NCI-H524 treated with DMSO at 0.1 percent for 48 hours (cell line): ENCODE data around the gene PYGB.
"Not testable (repeated sequence)": the region's sequence is repeated elsewhere in the genome, so short reads cannot be mapped to it uniquely, and the experiment has no call there.

ENCODE experiments used
- DNase-seq: peaks from one replicate; lab custom pipeline; 2025; lab: John Stamatoyannopoulos, UW

Gene PYGB

DNA sequence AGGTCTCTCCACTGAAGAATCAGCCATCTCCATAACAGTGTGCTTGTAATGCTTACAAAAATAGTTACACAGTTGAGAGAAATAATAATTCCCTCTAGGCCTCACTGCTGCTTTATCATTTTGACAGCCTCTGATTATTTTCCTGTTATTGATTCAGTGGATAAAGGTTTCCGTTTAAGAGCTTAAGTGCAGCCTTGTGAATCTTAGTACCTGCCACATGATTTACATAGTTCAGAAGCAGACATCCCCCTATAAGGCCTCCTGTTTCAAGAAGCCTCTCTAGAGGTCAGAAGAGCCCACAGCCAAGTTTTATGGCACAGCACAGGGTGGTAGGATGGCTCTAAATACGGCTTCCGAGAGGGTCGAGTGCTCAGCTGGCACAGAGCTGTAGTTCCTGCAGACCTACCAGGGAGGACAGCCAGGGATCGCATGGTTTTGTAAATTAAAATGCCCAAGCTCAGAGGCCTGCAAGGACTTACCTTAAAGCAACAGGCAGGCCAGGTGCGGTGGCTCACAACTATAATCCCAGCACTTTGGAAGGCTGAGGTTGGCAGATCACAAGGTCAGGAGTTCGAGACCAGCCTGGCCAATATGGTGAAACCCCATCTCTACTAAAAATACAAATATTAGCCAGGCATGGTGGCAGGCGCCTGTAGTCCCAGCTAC, 17.6 kb upstream of the PYGB start:
- no peak for DNase-seq

DNA sequence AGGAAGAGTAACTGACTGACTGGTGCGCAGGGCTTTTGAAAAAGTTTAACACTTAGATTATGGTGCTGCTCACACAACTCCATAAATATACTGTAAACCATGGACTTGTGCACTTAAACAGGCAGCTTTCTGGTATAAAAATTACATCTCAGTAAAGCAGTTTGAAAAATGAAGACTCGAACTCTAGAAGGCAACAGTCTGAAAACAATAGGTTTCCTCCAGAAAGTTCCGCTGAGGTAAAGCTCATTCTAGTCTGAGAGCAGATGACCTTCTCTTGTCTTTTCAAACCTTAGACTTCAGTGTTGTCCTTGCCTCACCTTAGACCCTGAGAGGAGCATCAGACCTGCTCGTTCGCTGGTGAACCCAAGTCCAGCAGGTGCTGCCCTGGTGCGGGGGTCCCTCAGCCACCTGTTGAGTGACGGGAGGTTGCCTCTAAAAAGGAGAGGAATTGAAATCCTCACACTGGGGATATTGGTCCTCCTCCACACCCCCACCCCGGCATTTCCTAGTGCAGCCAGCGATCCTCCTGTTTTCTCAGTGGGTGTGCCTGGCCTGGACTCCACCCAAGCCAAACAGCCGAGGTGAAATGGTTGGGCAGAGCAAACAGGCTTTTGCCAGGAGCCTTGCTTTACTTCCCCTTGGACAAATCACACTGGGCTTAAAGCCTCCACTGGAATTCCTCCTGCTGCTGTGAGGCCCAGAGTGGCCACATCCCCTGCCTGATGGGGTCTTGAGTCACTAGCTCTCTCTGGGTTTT, 14.7 kb upstream of the PYGB start:
- no peak for DNase-seq

DNA sequence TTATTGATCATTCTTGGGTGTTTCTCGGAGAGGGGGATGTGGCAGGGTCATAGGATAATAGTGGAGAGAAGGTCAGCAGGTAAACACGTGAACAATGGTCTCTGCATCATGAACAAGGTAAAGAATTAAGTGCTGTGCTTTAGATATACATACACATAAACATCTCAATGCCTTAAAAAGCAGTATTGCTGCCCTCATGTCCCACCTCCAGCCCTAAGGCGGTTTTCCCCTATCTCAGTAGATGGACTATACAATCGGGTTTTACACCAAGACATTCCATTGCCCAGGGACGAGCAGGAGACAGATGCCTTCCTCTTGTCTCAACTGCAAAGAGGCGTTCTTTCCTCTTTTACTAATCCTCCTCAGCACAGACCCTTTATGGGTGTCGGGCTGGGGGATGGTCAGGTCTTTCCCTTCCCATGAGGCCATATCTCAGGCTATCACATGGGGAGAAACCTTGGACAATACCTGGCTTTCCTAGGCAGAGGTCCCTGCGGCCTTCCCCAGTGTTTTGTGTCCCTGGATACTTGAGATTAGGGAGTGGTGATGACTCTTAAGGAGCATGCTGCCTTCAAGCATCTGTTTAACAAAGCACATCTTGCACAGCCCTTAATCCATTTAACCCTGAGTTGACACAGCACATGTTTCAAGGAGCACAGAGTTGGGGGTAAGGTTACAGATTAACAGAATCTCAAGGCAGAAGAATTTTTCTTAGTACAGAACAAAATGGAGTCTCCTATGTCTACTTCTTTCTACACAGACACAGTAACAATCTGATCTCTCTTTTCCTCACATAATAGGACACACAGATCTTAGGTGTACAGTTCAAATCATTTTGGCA, 13.7 kb upstream of the PYGB start:
- DNase-seq, result peak; percentile 60

DNA sequence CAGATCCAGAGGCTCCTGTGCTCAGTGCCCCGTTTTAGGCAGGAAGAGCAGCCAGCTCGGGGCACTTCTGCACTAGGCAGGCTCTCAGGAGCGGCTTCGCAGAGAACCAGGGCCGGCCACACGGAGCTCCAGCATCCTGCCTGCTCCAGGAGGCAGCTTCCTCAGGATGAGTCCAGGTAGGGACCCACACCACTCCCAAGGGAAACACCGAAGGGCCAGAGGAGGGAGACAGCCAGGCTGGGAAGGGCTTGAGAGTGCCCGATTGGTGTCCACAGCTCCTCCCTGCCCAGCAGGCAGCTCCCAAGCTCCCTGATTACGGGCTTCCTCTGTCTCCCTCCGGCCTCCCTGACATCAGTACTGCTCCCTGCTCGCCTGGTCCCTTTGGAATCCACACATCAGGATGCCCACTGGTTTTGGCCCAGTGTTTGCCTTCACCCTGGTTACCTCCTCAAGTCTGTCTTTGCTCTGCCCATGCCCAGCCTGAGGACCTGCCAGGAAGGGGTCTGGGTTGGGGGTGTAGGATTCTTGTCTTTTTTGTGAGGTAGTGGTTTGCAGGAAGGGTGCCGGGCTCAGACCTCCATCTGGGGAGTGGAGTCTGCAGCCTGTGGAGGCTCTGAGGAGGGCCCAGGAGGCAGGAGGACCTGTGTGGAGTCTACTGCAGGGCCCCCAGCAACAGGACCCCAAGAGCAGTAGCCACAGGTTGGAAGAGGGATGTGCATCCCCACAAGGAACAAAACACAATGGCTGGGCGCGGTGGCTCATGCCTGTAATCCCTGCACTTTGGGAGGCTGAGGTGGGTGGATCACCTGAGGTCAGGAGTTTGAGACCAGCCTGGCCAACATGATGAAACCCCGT, 11.2 kb upstream of the PYGB start:
- DNase-seq, result no peak

DNA sequence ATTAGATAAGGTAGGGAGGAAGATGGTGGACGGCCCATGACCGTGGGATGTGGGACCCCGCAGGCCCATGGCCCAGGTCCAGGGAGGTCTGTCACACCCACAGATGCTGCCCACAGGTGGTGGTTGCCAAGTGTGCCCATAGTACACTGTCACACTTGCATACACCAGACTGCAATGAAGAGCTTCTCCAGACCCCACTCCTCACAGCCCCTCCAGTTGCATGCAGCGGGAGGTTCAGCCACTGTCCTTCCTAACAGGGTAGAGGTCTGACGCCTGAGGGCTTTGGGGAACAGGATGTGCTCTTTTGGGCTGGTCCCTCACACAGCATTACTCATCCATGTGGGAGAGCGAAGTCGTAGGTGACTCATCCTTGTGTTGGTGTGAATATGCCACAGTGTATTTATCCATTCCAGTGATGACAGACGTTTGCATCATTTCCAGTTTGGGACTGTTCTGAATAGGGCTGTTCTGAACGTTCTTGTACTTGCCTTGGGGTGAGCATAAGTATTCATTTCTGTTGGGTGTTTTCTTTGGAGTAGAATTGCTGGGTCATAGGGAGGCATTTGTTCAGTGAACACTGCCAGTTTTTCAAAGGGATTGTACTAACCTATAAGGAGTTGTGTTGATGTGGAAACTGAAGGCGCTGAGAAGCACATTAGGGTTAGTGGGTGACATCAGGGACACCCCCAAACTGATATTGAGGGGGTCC, 10.1 kb upstream of the PYGB start:
- DNase-seq, result no peak

DNA sequence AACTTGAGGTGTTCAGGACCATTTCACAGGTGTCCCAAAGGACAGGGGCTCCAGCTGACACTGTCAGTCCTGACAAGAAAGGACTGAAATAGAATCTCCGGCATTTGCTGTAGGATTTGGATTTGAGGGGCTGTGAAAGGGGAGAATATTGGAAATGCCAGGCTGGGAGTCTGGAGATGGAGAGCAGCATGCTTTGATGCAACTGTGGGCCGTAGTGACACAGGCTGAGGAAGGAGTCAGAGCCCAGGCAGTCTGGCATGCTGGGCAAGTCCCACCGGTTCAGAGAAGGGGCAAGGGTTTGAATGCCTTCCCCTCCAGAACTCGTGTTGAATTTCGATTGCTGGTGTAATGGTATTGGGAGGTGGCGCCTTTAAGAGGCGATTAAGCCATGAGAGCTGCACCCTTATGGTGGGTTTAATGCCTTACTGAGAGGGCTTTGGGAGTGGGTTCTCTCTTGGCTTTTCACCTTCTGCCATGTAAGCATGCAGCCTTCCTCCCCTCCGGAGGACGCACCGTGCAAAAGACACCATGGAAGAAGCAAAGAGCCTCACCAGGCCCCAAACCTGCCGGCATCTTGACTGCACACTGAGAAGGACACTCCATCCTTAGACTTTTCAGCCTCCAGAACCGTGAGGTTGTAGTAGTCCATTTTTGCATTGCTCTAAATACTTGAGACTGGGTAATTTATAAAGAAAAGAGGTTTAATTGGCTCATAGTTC, 9.4 kb upstream of the PYGB start:
- peak; percentile 81 for DNase-seq

DNA sequence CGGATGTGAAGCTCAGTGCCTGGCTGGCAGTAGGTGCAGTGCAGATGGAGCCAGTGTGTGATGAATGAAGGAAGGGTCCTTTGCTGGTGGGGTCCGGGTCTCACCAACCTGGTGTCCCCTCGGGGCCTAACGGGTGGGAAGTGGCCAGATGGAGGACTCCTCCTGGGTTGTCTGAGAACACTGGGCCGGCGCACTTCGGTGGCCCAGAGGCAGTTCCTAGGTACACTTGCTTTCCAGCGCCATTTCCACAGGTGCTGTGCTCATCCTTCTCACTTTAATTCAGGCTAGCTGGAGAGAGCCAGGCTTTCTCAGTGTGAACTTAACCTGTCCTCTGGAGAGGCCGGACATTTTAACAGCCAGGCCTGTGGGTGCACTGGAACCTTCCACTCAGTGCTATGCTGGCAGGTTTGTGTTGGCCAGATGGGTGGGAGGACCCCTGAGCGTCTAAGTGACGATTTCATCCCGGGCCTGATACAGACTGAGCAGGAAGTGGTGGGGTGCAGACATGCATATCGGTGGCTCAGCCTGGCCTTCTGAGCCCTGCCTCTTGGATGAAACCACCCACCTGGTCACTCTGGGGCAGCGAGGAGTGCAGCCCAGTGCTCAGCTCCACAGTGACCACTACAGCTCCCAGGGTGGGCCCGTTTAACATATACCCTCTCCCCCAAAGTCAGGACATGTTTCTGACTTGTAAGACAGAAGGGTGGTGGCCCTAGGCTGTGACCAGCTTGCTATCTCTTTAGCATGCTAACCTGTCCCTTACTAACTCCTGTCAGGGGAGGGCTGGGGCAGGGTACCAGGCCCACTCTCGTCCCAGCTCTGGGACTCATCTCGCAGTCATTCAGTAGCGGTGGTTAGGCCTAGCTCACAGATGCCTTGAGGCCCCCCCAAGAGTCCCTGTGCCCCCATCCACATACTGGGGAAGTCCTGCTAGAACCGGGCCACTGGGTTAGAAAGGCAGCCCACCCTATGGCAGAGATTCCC, 8.2 kb upstream of the PYGB start:
- peak; percentile 14 for DNase-seq

DNA sequence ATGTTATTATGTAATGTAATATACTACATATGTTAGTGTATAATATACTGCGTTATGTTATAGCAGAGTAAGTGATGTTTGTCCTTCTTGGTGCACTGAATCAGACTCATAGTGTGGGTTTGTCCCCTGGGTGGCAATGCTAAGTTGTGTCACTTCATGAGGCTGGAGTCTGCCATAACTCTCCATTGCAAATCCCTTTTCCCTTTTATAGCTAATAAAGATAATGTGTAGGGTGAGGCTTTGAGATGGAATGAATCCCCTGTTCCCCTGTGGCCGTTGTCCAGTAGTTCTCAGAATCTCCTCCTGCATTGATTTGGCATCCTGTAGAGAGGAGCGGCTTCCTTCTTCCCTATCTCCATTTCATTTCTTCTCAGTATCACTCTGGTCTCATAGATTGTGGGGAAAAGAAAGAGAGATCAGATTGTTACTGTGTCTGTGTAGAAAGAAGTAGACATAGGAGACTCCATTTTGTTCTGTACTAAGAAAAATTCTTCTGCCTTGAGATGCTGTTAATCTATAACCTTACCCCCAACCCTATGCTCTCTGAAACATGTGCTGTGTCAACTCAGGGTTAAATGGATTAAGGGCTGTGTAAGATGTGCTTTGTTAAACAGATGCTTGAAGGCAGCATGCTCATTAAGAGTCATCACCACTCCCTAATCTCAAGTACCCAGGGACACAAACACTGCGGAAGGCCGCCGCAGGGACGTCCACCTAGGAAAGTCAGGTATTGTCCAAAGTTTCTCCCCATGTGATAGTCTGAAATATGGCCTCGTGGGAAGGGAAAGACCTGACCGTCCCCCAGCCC, 6.8 kb upstream of the PYGB start:
- peak; percentile 13 for DNase-seq

DNA sequence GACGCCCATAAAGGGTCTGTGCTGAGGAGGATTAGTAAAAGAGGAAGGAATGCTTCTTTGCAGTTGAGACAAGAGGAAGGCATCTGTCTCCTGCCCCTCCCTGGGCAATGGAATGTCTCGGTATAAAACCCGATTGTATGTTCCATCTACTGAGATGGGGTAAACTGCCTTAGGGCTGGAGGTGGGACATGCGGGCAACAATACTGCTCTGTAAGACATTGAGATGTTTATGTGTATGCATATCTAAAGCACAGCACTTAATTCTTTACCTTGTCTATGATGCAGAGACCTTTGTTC, 6.3 kb upstream of the PYGB start:
- not testable (repeated sequence) for DNase-seq

DNA sequence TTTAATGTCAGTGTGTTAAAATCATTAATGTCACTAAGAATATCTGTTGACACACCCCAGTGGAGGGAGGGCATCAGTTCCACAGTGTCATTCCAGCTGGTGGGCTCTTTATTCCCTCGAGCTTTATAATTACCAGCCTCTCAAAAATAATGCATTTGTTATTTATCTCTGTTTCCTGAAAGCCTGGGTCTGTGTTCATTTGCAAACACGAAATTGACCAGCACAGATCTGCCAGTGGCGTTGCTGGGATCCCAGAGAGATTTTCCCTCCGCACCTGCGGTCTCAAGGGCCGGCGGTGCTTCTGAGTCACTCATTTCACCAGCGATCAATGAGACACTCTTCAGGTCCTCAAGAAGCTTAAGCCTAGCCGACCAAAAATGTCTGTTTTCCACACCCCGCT, 5.7 kb upstream of the PYGB start:
- no peak for DNase-seq

DNA sequence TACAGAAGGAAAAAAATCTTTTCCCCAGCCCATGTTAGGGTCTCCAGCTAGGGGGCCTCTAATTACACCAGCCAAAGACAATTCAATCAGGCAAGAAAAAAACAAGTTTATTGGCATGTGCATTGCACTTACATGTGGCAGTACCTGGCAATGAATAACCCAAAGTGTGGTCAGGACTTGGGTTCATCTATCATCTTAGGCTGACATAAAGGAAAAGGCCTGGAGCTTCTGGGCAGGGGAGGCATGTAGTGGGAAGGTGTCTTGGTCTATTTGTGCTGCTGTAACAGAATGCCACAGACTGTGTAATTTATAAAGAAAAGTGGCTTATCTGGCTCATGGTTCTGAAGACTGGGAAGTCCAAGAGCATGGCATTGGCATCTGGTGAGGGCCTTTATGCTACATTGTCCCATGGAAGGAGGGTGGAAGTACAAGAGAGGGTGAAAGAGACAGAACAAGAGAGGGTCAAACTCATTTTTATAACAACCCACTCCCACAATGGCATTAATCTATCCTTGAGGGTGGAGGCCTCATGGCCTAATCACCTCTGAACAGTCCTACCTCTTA, 4.4 kb upstream of the PYGB start:
- no peak for DNase-seq

DNA sequence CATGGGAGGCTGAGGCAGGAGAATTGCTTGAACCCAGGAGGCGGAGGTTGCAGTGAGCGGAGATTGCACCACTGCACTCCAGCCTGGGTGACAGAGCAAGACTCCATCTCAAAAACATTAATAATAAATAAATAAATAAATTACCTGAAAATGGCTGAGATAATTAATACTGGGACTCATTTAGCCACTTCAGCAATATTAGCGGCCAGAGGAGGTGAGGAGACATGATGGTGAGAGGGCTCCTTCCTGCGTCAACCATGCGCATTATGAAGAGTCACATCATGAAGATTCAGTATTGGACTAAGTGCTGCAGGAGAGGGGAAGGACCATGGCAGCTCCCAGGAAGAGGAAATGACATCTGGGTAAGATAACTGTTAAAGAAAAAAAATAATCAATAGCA, 2.9 kb upstream of the PYGB start:
- DNase-seq, result no peak

DNA sequence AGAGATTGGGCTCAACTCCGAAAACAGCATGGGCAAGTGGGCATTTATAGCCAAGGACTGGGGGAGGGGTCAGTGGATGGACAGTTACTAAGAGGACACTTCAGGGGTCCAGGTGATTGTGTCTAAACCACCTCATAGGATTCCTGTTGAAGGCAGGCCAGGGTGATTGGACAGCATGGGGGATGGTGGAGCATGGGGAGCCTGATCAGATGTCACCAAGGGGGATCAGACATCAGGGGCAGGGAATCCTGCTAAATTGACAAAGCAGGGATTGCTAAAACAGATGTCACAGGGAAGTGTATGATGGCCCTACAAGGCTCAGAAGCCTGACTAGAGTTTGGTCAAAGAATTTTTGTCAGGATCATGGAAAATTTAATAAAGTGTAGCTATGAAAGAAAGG, 2.4 kb upstream of the PYGB start:
- DNase-seq, result no peak

DNA sequence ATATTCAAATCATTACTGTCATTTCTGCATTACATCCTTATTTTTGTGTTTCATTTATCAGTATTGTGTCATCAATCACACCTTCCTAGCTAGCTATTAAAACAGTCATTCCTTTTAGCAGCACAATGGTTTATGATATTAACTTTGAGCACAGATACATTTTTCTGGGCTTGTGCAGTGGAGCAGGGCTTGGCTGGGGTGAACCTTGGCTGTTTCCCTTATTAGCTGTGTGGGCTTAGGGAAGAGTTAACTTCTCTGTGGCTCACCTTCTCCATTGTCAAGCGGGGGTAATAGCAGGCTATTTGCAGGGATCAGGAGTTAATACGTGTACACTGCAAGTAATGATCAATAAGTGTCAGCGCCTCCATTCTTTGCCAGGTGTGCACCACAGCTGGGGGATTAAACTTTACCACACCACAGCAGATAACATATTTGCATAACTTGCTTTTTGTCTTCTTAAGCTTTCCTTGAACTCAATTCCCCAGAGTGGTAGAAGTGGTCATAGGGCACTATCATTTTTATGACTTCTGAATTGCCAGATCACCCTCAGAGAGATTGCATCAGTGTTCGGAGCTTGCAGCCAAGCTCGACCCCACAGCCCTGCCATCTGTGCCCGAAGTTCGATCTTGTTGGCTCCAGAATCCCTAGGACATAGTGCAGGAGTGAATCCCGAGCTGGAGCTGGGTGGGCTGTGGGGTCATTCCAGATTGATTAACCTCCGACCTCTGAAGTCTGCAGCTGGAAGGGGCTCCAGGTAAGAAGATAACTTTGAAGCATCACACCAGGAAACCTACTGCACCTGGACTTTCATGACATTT, 1.5 kb upstream of the PYGB start:
- no peak for DNase-seq

DNA sequence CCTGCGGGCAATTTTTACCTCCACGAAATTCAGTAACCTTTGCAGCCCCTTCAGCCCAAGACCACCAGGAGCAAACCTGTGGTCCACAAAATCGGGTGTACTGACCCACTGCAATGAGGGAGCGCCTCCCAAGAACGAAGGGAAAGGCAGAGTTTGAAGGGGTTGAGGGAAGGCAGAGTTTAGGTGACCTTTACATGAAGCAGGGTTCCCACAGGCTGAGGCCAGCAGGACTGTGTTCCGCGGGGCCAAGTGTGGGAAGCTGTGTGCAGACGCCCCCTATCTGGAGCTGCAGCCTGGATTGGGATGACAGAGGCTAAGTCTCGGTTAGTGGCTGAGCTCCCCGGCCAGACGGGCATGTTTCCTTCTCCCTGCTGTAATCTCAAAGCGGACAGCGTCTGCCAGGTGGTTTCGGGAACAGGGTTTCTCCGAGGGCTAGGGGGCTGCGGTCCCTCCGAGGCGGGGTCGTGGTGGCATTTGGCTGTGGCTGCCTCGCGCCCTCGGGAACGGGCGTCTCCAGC, 826 bp upstream of the PYGB start:
- DNase-seq, result peak; percentile 14

DNA sequence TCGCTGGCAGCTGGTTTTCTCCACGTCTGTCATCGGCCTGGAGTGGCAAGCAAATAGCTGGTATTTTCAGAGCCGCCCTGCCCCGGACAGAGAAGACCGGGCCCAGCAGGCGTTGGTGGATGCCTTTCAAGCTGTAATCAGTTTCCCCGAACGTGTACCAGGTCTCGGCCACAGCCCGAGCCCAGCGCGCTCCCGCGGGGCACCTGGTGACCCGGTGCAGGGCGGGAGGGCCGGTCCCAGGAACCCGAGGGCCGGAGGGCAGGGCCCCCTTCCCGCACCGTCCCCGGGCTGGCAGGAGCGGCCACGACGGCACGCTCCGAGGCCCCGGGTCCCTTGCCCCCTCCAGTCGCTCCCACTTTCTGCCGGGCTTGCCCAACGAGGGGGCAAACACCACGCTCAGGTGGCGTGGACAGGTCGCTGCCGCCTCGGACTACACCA, 348 bp upstream of the PYGB start:
- no peak for DNase-seq

DNA sequence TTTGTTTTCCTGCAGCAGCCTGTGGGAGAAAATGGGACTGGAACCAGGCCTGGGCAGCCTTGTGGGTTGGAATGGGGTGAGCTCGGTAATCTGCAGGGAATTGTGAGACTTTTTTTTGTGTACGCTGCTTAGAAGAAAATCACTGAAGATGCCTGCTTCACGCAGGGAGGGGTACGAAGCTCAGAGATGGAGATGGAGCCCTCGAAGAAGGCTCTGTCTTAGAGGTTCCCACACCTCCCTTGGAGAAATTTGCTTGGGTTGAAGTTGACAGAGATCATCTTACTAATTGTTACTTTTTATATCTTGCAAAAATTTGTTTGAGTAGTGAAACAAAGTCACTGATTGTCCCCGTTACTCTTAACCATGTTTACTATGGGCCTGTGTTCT, 894 bp downstream of the PYGB start:
- DNase-seq, result no peak
